Loucy (cell line): ENCODE measurements around the gene SH3RF3.

Source experiments
- H2AFZ ChIP-seq: fragments of 200-600 bp; sonication (generic); 2 replicates; pipeline ENCODE4 v1.6.0; 2016; ENCODE audit warnings: antibody characterized with exemption, mild to moderate bottlenecking, low read length, moderate library complexity
- H3F3A ChIP-seq: fragments of 200-600 bp; 2 replicates; pipeline ENCODE4 v1.6.0; 2016; ENCODE audit warnings: antibody characterized with exemption, low read depth, mild to moderate bottlenecking
- H3K27me3 ChIP-seq: fragments of 200-600 bp; sonication (generic); 2 replicates; pipeline ENCODE4 v1.6.1; 2014; ENCODE audit warnings: low read length, mild to moderate bottlenecking; ENCODE audit not compliant: insufficient read depth, poor library complexity, severe bottlenecking
- H3K36me3 ChIP-seq: fragments of 200-600 bp; sonication (generic); 2 replicates; pipeline ENCODE4 v1.6.1; 2016; ENCODE audit warnings: low read length; ENCODE audit not compliant: insufficient read depth
- H3K4me1 ChIP-seq: fragments of 200-600 bp; sonication (generic); 2 replicates; pipeline ENCODE4 v1.5.1; 2014; ENCODE audit warnings: low read length, mild to moderate bottlenecking; ENCODE audit not compliant: insufficient read depth, poor library complexity, severe bottlenecking
- H3K4me2 ChIP-seq: fragments of 200-600 bp; sonication (generic); 2 replicates; pipeline ENCODE4 v1.6.0; 2014; ENCODE audit warnings: antibody characterized with exemption, low read length, low read depth, mild to moderate bottlenecking; ENCODE audit not compliant: poor library complexity, severe bottlenecking
- H3K4me3 ChIP-seq: fragments of 200-600 bp; sonication (generic); 2 replicates; pipeline ENCODE4 v1.5.1; 2014; ENCODE audit warnings: low read length, mild to moderate bottlenecking, mixed read lengths; ENCODE audit not compliant: poor library complexity, severe bottlenecking
- H3K79me2 ChIP-seq: fragments of 200-600 bp; sonication (generic); 2 replicates; pipeline ENCODE4 v1.6.1; 2014; ENCODE audit warnings: low read length; ENCODE audit not compliant: insufficient read depth
- H3K9ac ChIP-seq: fragments of 200-600 bp; sonication (generic); 2 replicates; pipeline ENCODE4 v1.6.0; 2014; ENCODE audit warnings: mild to moderate bottlenecking, low read depth, low read length, moderate library complexity; ENCODE audit not compliant: poor library complexity, severe bottlenecking
- H3K9me2 ChIP-seq: fragments of 200-600 bp; sonication (generic); replicated peaks from 2 replicates; pipeline ENCODE4 v1.6.1; 2016; ENCODE audit warnings: low read depth, low read length, mixed read lengths
- H3K9me3 ChIP-seq: fragments of 200-600 bp; sonication (generic); 2 replicates; pipeline ENCODE4 v1.6.1; 2014; ENCODE audit warnings: mild to moderate bottlenecking, antibody characterized with exemption, low read length, low read depth; ENCODE audit not compliant: insufficient read depth
- H4K20me1 ChIP-seq: fragments of 200-600 bp; sonication (generic); 2 replicates; pipeline ENCODE4 v1.6.0; 2014; ENCODE audit warnings: antibody characterized with exemption, low read length, mild to moderate bottlenecking; ENCODE audit not compliant: insufficient read depth, poor library complexity, severe bottlenecking
- EZH2phosphoT487 ChIP-seq: fragments of 200-600 bp; IDR thresholded peaks from 2 replicates; pipeline ENCODE4 v1.6.1; 2018; ENCODE audit warnings: antibody characterized with exemption, mild to moderate bottlenecking, moderate library complexity, borderline replicate concordance
- TF ChIP-seq, protein P1 (sequence below): fragments of 200-600 bp; sonication (generic); conservative IDR thresholded peaks from 2 replicates; pipeline ENCODE4 v1.5.1; 2014; ENCODE audit warnings: mild to moderate bottlenecking, antibody characterized with exemption, low read length

SH3RF3 gene

DNA sequence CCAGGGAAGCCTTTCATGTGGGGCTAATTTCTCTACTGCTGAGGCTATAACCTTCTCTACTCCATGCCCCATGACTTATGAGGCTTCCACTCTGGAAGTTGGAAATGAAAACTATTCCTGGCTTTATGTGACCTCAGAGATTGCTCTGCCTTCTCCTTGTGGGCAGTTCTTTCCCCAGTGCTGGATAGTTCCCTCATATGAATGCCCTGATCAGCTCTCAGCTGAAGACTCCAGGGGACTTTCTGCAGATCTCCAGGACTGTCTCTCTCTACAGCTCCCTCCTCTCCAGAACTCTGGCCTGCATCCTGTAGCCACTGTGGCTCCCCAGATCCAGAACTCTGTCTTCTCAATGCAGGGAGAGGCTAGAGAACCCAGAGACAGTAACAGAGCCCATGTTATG is 249.7 kb downstream of the SH3RF3 start:
- no peaks in the 10 kb centered on the region for H4K20me1 ChIP-seq
- no peak for TF ChIP-seq EZH2phosphoT487
- TF ChIP-seq, protein P1, sequence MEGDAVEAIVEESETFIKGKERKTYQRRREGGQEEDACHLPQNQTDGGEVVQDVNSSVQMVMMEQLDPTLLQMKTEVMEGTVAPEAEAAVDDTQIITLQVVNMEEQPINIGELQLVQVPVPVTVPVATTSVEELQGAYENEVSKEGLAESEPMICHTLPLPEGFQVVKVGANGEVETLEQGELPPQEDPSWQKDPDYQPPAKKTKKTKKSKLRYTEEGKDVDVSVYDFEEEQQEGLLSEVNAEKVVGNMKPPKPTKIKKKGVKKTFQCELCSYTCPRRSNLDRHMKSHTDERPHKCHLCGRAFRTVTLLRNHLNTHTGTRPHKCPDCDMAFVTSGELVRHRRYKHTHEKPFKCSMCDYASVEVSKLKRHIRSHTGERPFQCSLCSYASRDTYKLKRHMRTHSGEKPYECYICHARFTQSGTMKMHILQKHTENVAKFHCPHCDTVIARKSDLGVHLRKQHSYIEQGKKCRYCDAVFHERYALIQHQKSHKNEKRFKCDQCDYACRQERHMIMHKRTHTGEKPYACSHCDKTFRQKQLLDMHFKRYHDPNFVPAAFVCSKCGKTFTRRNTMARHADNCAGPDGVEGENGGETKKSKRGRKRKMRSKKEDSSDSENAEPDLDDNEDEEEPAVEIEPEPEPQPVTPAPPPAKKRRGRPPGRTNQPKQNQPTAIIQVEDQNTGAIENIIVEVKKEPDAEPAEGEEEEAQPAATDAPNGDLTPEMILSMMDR = no peak
- H3K9me3 ChIP-seq = no peaks in the 10 kb centered on the region
- H3K27me3 ChIP-seq = no peaks in the 10 kb centered on the region
- no peaks in the 10 kb centered on the region; the same call in 1 of the 2 replicates for H3K36me3 ChIP-seq
- no peak overlapping the region for H3K4me3 ChIP-seq
- H3K4me1 ChIP-seq = no peaks in the 10 kb centered on the region
- H2AFZ ChIP-seq = no peak overlapping the region
- no peak overlapping the region for H3K9ac ChIP-seq
- H3F3A ChIP-seq = no peaks in the 10 kb centered on the region
- H3K79me2 ChIP-seq = no peaks in the 10 kb centered on the region
- H3K9me2 ChIP-seq = no peaks in the 10 kb centered on the region
- no peak overlapping the region for H3K4me2 ChIP-seq

DNA sequence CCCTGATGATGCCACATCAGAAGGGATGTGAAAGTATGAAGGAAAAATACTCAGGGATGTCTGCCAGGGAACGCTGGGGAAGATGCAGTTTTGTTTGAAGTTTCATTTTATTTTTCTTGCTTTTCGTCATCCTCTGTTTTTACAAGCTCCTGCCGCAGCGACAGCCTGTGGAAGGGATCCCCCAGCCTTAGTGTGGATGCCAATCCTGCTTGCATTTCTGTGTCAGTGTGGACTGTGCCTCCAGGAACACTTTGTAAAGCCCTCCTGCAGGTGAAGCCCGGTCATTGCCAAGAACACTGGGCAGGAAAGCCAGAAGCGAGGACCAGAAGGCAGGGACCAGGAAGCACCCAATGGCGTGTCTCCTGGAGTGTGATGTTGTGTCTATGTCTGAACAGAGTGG is 250.5 kb downstream of the SH3RF3 start:
- Histone ChIP-seq H3K79me2 (no peaks in the 10 kb centered on the region), H3K4me3 (no peak overlapping the region), H3K27me3 (no peaks in the 10 kb centered on the region), H3K9me3 (no peaks in the 10 kb centered on the region), H3F3A (no peaks in the 10 kb centered on the region), H2AFZ (no peak overlapping the region), H3K9me2 (no peaks in the 10 kb centered on the region), H3K36me3 (no peaks in the 10 kb centered on the region; the same call in 1 of the 2 replicates), H3K4me2 (no peak overlapping the region), H4K20me1 (no peaks in the 10 kb centered on the region), H3K4me1 (no peaks in the 10 kb centered on the region), H3K9ac (no peak overlapping the region)
- TF ChIP-seq EZH2phosphoT487 = no peak
- TF ChIP-seq, protein P1 = no peak

- no peak overlapping the region for H3K4me3 ChIP-seq
- H3K4me2 ChIP-seq = no peak overlapping the region
- no peak for TF ChIP-seq EZH2phosphoT487
- no peaks in the 10 kb centered on the region for H3K79me2 ChIP-seq
- no peaks in the 10 kb centered on the region for H3K4me1 ChIP-seq
- no peaks in the 10 kb centered on the region for H4K20me1 ChIP-seq
- no peaks in the 10 kb centered on the region for H3K9me3 ChIP-seq
- H3K9me2 ChIP-seq = no peaks in the 10 kb centered on the region
- no peaks in the 10 kb centered on the region for H3F3A ChIP-seq
- no peaks in the 10 kb centered on the region for H3K36me3 ChIP-seq
- H3K9ac ChIP-seq = no peak overlapping the region
- H2AFZ ChIP-seq = no peak overlapping the region
- no peaks in the 10 kb centered on the region for H3K27me3 ChIP-seq
Measured at GRCh38 chr2:109380502-109381326, 251.7 kb downstream of the SH3RF3 start.
